ENCODE data around the gene NDUFS1.
"Not testable (repeated sequence)": the region's sequence is repeated elsewhere in the genome, so short reads cannot be mapped to it uniquely, and the experiment has no call there.

Gene NDUFS1

DNA sequence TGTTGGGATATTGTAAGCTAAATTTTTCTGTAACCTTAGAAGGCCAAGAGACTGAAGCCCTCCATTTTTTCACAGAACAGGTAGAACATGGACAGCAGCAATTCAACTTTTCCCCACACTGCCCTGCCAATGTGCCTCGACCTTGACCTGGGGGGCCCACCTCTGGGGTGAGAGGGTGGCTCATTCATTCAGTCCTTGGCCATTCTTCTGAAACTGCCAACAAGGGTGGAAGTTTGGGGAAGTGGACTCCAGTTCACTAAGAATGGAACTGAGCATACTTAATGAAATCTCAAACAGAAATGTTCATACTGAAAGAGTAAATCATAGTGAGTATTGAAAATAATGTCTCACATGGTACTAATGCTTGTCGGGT, 1.5 kb upstream of the NDUFS1 start:
- peak; percentile 12 for DNase-seq

DNA sequence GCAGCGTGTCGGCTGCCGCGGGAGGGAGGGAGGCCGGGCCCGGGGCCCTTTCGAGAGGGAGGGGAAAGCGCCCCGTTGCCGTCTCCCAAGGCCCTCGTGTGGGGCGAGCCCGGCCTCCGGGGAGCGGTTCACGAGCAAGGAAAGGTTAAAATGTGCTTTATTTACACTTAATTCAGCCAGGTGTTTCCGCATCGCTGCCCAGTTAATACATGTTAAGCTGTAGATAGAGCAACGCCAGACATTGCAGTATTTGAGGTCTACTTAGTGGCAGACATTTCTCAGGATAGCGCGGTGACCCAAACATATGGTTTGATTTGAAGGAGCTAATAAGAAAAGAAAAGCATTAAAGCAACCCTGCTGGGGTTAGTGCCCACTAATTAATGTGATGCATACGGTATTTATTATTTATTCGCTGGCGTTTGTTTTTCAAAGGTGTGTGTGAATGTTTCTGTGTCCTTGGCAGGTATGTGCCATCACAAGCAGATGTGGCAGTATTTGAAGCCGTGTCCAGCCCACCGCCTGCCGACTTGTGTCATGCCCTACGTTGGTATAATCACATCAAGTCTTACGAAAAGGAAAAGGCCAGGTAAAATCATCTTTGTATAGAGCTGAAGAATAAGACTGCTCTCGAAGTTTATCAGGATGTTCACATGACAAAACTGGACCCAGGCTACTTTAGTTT, 1.0 kb upstream of the NDUFS1 start:
- peak; percentile 7 for DNase-seq

DNA sequence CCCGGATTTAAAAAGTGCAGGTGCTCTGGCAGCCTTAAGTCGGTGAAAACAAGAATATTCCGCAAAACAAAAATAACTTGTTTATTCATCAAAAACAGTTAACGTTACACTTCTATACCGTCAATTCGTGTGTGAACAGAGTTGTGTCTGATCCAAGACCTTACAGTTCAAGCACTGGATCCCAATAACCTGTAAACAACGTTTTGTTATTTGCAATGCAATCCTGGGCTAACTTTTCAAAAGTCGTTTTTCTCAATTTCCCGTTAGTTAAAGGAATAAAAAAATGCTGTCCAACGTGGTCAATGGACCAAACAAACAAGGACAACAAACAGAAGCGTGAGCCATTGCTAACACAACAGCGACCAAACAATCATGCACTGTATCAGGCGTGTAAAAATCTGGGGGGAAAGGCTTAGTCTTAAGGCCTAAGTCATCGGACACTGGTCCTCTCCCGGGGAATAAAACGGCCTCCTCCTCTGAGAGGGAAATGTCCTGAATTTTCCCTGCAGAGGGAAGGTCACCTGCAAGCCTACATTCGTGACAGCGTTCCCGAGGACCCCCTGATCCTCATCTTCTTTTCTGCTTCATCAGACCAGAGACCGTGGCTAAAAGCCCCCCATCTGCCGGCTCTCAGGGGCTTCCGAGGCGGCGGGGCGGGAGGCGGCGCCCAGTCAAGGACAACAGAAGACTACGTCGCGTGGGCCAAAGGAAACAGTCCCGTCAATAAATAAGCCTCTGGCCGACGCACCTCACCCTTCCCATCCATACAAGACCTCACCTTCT, 490 bp downstream of the NDUFS1 start:
- no peak for DNase-seq

DNA sequence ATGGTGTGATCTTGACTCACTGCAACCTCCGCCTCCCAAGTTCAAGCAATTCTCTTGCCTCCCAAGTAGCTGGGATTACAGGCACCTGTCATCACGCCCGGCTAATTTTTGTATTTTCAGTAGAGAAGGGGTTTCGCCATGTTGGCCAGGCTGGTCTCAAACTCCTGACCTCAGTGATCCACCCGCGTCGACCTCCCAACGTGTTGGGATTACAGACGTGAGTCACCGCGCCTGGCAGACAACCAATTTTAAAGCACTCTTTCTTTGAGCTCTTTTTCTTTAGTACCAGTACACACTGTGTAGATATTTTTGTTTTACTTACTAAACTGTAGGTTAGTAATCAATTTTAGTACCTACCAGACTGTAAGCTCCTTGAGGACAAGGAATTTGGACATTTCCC, 2.2 kb downstream of the NDUFS1 start:
- not testable (repeated sequence) for DNase-seq

DNA sequence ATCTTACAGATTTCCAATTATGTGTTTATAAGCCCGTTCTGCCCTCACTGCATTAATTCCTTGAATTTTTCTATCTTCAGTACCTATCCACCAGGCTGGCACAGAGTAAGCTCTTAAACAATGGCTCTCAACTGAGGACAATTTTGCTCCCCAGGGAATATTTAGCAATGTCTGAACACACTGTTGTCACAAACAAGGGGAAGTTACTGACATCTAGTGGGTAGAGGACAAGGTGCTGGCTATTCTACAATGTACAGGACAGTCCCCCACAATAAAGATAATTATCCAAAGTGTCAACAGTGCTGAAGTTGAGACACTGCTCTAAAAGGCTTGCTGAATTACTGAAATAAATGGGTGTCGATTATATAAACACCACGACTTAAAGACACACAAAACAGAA, 5.0 kb downstream of the NDUFS1 start:
- no peak for DNase-seq

DNA sequence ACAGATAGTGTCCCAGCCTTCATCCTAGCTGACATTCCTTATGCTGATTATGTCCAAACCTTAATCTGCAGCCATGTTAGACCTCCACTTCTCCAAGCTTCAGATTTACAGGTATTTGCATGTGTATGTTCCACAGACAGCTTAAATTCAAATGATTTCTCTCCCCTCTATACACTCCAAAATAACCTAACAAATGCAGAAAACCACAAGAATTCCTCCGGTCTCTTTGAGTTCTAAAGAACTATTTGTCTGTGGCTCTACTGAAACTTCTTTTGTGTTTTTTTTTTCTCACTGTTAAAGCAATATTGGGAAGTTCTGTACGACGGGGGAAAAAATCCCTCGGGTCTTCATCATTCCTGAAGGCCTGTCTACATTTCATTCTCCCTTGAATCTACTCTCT, 8.6 kb downstream of the NDUFS1 start:
- DNase-seq, result no peak

DNA sequence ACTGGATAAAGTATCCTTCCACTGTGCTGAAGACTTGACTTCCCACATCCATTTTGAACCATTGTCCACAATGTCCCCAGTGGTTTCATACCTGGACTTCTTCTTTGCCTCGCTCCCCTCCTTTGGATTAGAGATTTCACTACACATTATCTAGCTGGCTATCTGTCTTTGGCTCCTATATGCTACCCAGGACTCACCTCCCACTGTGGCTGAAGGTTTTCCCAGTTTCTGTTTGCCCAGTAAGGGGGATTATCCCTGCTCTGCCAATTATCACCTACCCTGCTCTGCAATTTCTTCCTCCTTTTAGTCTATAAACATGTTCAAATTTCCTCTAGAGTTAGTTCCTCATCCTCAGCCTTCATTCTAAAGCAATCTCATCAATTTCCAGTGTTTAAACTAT, 9.1 kb downstream of the NDUFS1 start:
- DNase-seq, result no peak

DNA sequence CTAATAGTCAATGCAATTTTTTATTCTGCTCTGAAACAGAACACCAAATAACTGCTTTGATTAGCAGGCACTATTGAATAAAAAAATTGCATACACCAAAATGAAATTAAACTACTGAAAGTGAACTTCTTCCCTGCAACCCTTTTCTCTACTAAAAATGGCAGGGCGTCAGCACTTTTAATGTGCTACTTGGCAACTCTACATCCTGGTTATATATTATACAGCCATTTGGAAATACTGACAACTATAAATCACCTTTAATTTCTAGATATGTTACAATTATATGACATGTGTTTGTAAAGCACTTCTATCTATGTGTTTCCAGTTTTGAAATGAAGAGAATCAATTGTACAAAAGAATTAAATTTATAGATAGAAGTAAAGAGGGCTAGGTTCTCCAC, 9.9 kb downstream of the NDUFS1 start:
- no peak for DNase-seq

DNA sequence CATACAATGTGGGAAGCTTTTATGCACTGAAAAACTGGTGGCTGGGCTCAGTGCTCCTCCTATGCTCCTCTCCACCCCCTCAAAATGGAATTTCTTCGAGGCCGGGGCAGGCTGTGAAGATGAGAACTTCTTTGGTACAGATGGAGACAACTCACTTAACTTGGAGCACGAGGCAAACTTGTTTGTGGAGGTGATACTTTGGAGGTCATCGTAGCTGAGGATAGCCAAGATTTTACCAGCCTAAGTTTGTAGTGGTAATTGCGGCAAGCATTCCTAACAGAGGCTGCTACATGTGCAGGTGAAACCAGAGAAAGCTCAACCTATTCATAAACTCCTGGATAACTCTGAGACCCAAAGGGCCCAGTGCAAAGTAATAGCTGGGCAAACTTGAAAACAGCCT, 13.6 kb downstream of the NDUFS1 start:
- DNase-seq, result no peak

DNA sequence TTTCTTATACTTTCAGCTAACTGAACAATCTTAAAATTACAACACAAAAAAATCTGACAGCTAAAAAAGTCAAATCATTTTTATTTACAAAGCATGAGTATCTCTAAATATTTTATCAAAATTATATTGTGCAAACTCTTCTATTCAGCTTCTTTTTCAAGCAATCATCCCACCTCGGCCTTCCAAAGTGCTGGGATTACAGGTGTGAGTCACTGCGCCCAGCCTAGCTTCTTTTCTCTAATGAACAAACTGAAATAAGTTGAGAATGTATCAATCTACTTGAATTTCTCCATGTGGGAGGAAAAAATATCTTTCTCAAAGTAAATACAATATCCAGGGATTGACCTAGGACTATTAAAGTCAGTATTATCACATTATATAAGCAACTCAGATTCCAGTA, 14.9 kb downstream of the NDUFS1 start:
- no peak for DNase-seq

DNA sequence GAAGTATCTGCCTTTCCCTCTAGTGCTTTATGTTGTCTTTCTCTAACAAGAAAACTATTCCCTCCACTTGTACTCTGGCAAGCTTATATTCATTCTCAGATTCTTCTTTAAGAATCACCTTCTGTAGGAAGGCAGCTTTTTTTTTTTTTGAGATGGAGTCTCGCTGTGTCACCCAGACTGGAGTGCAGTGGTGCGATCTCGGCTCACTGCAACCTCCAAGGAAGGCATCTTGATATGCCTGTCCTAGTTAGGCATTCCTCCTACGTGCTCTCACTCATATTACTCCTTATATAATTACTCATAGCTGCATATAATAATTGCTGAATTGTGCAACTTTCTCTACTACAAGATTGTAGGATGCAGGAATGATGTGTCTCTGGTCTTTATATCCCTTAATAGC, 15.8 kb downstream of the NDUFS1 start:
- no peak for DNase-seq

DNA sequence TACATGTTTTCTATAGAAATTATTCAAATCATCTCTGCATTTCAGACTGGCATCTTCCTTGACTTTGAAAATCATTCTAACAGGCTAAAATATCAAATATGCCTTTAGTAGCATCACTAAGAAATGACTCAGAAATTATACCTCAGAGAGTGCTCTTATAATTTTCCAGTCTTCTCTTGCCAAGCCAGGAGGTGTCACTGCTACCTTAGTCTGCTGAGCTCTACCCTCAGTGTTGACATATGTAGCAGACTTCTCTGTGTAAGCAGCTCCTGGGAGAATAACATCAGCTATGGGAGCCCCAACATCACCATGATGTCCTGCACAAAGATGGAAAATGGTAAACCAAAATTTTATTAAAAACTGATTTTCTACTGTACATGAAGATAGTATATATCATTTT, 31.6 kb downstream of the NDUFS1 start:
- DNase-seq, result no peak

DNA sequence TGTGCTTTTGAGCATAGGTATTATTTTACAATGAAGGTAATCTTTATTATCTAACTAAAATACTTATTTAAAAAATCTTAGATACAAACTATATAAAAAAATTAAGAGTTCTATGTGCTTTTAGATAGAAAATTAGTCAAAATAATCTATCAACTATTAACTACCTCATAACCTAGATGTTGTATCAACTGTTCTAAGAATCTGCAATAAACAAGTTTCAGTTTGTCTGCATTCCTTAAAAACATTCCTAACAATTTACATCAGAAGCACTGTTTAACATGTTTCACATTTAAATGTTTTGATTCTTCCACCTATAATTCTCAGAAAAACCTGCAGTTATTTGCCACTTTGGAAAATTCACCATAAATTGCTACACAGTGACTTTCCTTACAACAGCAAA, 33.3 kb downstream of the NDUFS1 start:
- no peak for DNase-seq

DNA sequence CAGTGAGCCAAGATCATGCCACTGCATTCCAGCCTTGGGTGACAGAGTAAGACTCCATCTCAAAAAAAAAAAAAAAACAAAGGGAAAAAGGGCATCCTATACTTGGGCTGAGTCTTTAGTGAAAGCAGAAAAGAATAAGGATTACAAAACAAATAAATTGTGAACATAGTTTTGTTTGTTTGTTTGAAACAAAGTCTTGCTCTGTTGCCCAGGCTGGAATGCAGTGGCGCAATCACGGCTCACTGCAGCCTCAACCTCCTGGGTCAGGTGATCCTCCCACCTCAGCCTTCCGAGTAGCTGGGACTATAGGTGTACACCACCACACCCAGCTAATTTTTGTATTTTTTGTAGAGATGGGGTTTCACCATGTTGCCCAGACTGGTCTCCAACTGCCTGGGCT, 36.7 kb downstream of the NDUFS1 start:
- not testable (repeated sequence) for DNase-seq

DNA sequence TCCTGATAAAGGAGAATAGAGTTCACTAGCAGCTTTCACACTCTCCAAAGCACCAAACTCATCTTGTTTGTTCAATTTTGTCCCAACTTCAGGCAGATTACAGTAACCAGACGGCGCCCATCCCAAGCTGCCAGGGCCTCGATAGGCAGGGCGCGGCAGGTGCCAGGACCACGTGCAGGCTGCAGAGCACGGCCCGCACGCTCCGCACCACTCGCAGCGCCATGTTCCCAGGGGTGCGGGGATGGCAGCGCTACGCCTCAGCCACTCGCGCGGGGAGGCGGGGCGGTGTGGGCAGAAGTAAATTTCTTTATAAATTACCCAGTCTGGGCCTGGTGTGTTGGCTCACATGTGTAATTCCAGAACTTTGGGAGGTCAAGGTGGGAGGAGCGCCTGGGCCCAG, 43.0 kb downstream of the NDUFS1 start:
- DNase-seq, result no peak

DNA sequence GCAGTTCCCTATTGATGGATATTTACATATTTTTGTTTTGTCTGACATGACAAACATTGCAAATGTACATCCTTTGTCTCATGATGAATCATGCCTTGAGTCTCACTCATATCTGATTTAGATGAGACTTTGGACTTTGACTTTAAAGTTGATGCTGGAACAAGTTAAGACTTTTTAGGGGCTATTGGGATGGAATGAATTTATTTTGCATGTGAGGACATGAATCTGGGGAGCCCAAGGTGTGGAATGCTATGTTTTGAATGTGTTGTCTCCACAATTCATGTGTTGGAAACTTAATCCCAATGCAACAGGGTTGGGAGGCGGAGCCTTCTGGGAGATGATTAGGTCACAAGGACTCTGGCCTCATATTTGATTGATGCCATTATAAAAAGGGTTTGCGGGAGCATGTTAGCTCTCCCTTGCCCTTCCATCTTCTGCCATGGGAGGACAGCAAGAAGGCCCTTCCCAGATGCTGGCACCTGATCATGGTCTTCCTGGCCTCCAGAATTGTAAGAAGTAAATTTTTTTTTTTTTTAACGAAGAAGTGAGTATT, 44.1 kb downstream of the NDUFS1 start:
- DNase-seq, result no peak

DNA sequence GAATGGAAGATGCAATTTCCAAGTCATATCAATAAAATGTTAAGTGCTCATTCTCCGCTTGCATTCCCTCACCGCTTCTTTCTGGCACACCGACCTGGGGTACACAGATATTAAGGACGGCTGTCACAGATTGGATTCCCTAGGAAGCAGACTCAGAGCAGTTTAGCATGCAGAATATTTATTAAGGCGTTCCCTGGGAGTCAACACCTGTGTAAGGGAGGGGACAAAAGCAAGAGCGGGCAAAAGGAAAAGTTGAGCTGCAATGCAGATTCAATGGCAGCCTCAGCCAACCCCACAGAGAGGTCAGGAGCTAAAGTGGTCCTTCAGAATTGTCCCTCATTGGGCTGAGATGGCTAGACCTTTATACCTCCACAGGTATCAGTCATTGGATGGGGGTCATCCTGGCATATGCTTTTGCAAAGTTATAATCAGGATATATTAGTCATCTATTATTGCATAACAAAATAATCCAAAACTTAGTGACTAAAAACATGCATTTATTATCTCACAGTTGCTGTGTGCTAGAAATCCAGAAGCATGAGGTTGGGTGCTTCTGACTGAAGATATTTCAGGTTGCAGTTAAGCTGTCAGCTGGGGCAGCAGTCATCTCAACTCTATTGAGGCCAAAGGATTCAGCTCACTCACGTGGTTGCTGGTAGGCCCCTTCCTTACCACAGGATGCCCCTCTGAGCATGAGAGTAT, 46.2 kb downstream of the NDUFS1 start:
- DNase-seq, result no peak

DNA sequence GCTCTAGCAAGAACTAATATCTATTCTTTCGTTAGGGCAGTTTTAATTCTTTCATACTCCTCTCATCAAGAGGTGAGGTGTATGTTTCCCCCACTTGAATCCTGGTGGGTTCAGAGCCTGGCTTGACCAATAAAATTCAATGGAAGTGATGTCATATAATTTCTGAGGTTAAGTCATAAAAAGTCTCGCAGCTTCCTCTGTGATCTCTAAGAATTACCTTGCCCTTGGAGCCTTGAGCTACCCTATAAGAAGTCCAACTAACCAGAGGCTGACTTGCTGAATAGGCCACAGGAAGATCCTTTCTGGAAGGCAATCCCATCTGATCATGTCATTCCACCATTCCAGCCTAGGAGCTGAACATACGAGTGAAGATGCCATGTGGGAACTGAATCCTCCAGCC, 47.1 kb downstream of the NDUFS1 start:
- DNase-seq, result no peak

DNA sequence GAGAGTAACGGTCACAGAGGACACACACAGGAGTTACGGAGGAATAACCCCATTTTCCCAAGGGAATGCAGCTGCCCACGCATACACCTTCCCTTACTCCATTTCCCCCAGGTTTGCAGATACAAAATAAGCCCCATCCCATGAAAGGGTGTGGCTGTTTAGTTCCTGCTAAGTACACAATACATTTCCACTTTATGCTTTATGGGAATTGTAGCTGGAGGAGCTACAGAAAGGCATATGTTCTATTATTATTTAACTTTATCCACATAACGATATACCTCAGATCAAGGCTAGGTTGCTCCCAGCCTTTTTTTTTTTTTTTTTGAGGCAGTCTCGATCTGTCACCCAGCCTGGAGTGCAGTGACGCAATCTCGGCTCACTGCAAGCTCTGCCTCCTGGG, 50.5 kb downstream of the NDUFS1 start:
- no peak for DNase-seq

DNA sequence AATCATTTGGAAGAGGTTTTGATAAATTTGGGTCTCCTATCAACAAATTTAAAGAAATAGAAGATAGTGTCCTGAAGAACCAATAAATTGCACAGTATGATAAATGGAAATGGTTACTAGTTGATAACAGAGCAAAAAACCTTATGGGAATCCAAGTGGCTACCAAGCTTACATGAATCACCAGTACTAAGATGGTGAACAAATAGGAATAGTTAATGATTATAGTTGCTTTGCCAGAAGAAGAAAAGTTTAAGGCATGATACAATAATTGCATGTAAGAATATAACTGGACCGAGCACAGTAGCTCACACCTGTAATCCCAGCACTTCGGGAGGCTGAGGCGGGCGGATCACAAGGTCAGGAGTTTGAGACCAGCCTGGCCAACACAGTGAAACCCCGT, 53.7 kb downstream of the NDUFS1 start:
- no peak for DNase-seq

DNA sequence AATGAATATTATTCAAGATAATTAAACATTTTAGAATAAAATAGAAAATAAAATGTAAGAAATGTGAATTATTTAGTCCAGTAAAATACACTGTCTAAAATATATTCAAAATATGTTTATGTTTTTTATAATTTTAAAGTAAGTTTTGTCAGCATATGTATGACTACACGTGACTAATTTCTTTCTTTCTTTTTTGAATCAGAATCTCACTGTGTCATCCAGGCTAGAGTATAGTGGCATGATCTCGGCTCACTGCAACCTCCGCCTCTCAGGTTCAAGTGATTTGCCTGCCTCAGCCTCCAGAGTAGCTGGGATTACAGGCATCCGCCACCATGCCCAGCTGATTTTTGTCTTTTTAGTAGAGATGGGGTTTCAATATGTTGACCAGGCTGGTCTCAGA, 54.2 kb downstream of the NDUFS1 start:
- no peak for DNase-seq

DNA sequence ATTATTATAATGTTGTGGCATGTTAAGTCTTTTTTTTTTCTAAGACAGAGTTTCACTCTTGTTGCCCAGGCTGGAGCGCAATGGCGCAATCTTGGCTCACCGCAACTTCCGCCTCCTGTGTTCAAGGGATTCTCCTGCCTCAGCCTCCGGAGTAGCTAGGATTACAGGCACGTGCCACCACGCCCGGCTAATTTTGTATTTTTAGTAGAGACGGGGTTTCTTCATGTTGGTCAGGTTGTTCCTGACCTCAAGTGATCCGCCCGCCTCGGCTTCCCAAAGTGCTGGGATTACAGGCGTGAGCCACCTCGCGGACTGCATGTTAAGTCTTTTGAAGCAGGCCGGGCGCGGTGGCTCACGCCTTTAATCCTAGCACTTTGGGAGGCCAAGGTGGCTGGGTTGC, 60.4 kb downstream of the NDUFS1 start:
- DNase-seq, result not testable (repeated sequence)

DNA sequence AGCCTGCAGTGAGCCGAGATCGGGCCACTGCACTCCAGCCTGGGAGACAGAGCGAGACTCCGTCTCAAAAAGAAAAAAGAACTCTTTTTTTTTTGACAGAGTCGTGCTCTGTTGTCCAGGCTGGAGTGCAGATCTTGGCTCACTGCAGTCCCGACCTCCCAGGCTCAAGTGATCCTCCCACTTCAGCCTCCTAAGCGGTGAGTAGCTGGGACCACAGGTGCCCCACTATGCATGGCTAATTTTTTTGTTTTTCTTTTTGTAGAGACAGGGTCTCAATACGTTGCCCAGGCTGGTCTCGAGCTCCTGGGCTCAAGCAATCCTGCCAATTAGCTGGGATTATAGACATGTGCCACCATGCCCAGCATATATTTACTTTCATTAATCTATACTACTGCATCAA, 60.8 kb downstream of the NDUFS1 start:
- DNase-seq, result no peak

DNA sequence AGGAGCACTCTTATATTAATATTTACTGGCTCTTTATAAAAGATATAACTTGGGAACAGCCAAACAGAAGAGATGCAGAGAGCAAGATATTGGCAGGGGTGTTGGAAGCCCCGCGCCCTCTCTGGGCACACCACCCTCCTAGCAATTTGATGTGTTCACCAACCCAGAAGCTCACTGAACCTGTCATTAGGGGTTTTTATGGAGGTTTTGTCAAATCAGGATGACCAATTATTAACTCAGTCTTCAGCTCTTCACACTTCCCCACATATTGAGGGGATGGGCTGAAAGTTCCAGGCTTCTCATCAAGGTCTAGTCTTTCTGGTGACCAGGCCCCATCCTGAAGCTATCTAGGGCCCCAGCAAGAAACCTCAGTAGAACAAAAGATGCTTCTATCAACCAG, 62.4 kb downstream of the NDUFS1 start:
- DNase-seq, result no peak

All from stimulated activated CD4-positive, alpha-beta T cell treated with anti-CD3 and anti-CD28 coated beads, Interleukin-1b, Interleukin-23, amount 100 ng/mL, for 48 hours (primary cell).